ACHN (cell line): ENCODE measurements around the gene LRRC75A.
"Not testable (repeated sequence)": the region's sequence is repeated elsewhere in the genome, so short reads cannot be mapped to it uniquely, and the experiment has no call there.

Source experiments
- DNase-seq: peaks from one replicate; pipeline ENCODE4 v3.0.0-alpha.2; 2015
- in situ Hi-C: cut with HindIII; loops from 2 replicates; pipeline ENCODE4 v1.10.0; 2017; ENCODE audit warnings: low sequenced_read_pairs, low pct_ligation_motif_present, low pct_unique_long_range_greater_than_20kb

LRRC75A gene

GRCh38 chr17:16442594-16443510 is 49.1 kb downstream of the LRRC75A start:
- in situ Hi-C loops, result no loop called here
- DNase-seq, result no peak

GRCh38 chr17:16442141-16442540 is 49.9 kb downstream of the LRRC75A start:
- no peak for DNase-seq
- in situ Hi-C loops, result no loop called here

- DNase-seq, result no peak
- in situ Hi-C loops, result no loop called here
Measured at GRCh38 chr17:16440901-16441629, 50.9 kb downstream of the LRRC75A start.

GRCh38 chr17:16440354-16440753 is 51.6 kb downstream of the LRRC75A start:
- DNase-seq, in situ Hi-C loops: not testable (repeated sequence)

- DNase-seq, result no peak
- in situ Hi-C loops, result no loop called here
Measured at GRCh38 chr17:16439811-16440351, 52.1 kb downstream of the LRRC75A start.

- in situ Hi-C loops, result no loop called here
- DNase-seq, result peak; percentile 41
Measured at GRCh38 chr17:16439303-16439791, 52.6 kb downstream of the LRRC75A start.

- in situ Hi-C loops, result no loop called here
- DNase-seq, result peak; percentile 99
Measured at GRCh38 chr17:16438557-16439302, 53.3 kb downstream of the LRRC75A start.

DNA sequence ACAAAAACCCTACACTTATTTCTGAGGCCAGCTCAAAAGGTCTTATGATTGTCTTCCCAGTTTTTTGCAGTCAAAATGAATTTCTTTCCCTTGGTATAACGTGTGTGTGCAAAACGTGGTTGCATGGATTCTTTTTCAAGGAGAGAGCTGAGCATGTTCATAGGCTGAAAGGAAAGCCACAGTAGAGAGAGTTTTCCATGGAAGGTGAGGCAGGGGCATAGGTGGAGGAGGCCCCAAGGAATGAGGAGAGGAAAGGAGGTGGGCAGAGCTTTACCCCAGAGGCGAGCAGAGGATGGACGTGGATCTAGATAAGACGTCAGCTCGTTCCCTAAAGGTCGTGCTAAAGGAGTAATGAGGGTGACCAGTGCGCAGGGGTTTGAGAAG is 53.8 kb downstream of the LRRC75A start:
- in situ Hi-C loops, result no loop called here
- no peak for DNase-seq

GRCh38 chr17:16437083-16437482 is 54.9 kb downstream of the LRRC75A start:
- DNase-seq, result no peak
- in situ Hi-C loops, result no loop called here

DNA sequence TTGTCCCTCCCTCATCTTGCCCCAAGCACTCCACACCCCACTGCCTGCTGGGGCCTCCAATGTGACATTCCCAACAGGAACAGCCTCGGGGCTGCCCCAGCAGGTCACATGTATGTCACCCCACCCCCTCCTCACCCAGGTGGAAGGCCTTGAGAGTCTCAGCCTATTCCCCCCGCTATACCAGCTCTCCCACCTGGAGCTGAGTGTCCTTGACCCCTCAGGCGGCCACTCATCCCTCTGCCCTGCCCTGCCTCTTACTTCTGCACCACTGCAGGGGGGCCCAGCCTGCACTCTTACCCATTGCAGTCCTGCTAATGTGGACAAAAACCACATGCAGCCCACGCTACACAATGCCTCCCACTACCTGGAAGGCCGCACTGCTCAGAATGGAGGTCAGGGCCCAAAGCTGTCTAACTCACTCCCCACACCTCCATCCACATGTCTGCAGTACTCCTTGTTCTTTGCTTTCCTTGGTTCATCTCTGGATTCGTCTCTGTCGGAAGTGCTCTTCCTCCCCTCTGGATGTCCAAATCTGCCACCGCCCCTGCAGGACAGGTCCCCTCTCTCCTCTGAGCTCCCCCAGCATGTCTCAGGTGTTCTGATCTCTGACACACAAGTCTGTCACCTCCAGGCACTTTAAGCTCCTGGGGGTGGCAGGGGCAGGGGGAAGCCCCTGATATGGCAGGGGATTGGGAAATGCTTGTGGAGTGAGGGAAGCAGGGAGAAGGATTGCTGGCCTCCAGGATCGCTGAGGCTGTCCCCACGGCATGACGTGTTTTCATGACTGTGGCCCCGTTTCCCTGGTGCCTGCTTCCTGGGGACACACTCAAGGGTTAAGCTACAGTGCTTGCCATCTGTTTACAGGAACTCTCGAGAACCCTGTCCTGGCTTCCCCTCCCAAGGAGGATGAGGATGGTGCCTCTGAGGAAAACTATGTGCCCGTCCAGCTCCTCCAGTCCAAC is 55.8 kb downstream of the LRRC75A start:
- in situ Hi-C loops, result no loop called here
- DNase-seq, result no peak

GRCh38 chr17:16434662-16435061 is 57.3 kb downstream of the LRRC75A start:
- in situ Hi-C loops, result no loop called here
- DNase-seq, result no peak

DNA sequence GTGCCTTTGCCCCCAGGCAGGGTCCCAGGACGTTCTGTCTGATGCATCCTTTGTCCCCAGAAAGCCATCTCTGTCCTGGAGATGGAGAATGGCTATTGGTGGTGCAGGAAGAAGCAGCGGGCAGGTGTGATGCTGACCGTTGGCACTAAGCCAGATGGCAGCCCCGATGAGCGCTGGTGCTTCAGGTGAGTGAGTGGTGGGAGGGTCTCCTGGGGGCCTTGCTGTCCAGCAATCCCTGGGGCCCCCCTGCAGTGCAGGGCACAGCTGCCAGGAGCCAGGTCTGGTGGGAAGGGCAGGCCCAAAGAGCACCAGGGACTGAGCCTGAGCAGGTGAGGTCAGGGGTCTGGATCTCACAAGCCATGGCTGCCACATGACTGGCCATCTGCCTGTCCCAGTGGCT is 58.5 kb downstream of the LRRC75A start:
- in situ Hi-C loops, result no loop called here
- DNase-seq, result no peak

DNA sequence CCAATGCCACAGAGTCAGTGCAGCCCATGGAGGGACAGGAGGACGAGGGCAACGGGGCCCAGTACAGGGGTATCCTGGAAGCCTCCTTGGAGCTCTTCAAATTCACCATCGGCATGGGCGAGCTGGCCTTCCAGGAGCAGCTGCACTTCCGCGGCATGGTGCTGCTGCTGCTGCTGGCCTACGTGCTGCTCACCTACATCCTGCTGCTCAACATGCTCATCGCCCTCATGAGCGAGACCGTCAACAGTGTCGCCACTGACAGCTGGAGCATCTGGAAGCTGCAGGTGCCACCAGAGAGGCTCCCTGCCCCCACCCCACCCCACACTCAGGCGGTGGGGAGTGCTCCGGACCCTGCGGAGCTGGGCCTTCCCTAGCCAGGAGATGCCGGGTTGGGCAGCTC is 60.0 kb downstream of the LRRC75A start:
- DNase-seq, result no peak
- in situ Hi-C loops, result no loop called here

DNA sequence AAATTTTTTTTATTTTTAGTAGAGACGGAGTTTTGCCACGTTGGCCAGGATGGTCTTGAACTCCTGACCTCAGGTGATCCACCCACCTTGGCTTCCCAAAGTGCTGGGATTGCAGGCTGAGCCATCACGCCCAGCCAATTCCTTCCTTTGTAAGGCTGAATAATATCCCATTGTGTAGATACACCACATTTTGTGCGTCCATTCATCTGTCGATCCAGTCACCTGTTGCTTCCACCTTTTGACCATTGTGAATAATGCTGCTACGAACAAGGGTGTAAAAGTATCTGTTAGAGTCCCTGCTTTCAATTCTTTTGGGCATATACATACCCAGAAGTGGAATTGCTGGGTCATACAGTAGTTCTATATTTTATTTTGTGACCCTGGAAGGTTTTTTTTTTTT is 61.3 kb downstream of the LRRC75A start:
- DNase-seq, result no peak
- in situ Hi-C loops, result no loop called here

DNA sequence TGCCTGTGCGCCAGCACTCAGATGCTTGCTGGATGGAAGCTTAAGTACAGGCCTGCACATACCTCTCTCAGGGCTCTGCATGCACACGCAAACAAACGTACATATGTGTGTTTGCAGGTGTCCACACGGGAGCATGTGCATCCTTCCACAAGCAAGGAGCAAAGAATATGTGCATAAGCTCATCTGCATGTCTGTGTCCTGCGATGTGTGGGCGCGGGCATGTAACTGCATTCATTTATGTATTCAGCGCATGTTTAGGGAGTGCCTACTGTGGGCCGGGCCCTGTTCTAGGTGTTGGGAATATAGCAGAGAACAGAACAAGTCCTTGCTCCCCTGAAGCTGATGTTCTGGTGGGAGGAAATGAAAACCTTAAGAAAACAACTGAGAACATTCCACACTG is 62.9 kb downstream of the LRRC75A start:
- in situ Hi-C loops, result no loop called here
- DNase-seq, result no peak

- DNase-seq, result peak; percentile 47
- in situ Hi-C loops, result no loop called here
Measured at GRCh38 chr17:16428098-16428882, 63.7 kb downstream of the LRRC75A start.

DNA sequence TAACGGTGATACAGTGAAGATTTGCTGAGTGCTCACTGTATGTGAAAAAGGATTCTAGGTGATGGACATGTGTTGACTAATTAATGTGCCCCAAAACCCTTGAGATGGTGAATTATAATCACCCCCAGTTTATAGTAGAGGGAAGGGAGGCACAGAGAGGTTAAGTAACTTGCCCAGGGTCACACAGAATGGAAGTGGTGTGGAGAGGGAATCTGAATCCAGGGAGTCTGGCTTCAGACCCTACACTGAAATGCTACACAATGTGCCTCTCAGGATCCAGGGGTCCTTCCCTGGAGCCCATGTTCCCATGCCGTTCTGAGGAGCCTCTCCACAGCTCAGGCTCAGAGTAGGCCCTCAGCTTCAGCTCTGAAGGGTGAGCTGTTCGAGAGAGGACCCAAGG is 65.0 kb downstream of the LRRC75A start:
- in situ Hi-C loops, result no loop called here
- no peak for DNase-seq
